ENCODE measurements around the gene TNRC6B.
"Not testable (repeated sequence)": the region's sequence is repeated elsewhere in the genome, so short reads cannot be mapped to it uniquely, and the experiment has no call there.

The TNRC6B gene

DNA sequence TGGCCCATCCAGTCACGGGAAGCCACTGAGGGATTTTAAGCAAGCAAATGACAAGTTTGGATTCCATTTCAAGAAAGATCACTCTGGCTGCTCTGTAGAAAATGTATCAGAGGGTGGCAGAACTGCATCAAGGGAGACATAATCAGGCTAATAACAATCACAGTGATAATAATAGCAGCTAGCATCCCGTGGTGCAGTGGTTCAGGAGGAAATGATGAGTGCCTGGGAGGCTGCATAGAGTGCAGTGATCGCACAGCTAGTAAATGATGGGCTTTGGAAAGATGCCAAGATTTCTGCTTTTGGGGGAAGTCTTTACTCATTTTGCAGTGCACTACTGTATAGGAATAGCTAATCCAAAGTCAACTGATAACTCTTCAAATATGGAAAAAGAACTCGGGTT, 35.8 kb downstream of the TNRC6B start:
- Histone ChIP-seq H3K27me3 (ENCODE audit: control insufficient read depth in 1 of 2, insufficient read depth in 2 of 2, low read length in 2 of 2) (no peaks in the 10 kb centered on the region), H3K4me1 (ENCODE audit: control insufficient read depth, insufficient read depth, low read length) (peaks cover 38% of the 10 kb centered on the region), H3K27ac (ENCODE audit: low read length) (no peak overlapping the region)

DNA sequence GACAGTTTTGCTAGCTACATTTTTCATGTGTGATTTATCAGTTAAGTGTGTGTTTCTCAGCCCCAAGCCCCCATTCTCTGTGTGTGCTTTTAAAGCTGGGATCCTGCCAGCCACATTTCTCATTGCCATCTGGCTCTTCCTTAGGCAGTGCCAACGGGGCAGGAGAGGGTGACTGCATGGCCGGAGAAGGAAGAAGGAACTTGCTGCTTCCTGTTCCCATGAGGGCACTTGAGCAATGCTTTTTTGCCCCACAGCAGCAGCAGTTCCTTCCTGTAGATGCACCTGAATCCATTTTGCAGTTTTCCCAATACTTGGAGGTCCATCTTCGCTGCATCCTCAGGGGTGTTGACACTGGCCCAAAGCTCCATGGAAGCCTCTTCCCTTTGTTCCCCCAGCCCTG, 37.5 kb downstream of the TNRC6B start:
- Histone ChIP-seq H3K27ac (ENCODE audit: low read length) (no peak overlapping the region), H3K27me3 (ENCODE audit: control insufficient read depth in 1 of 2, insufficient read depth in 2 of 2, low read length in 2 of 2) (no peaks in the 10 kb centered on the region), H3K36me3 (ENCODE audit: control insufficient read depth in 2 of 2, insufficient read depth in 2 of 2, low read length in 2 of 2) (no peaks in the 10 kb centered on the region), H3K9ac (ENCODE audit: low read length in 2 of 2) (no peak overlapping the region), H3K4me3 (ENCODE audit: low read length in 2 of 2) (peak overlapping the region in 1 of 2 donors; percentile 8), H3K9me3 (ENCODE audit: control insufficient read depth in 2 of 2, low read length in 2 of 2) (no peaks in the 10 kb centered on the region), H3K4me1 (ENCODE audit: control insufficient read depth, insufficient read depth, low read length) (peaks cover 50% of the 10 kb centered on the region)

More for the DNA sequence above, 35.8 kb downstream of the TNRC6B start:
- Histone ChIP-seq H3K36me3 (ENCODE audit: control insufficient read depth in 2 of 2, insufficient read depth in 2 of 2, low read length in 2 of 2) (no peaks in the 10 kb centered on the region), H3K9ac (ENCODE audit: low read length in 2 of 2) (no peak overlapping the region), H3K9me3 (ENCODE audit: control insufficient read depth in 2 of 2, low read length in 2 of 2) (no peaks in the 10 kb centered on the region), H3K4me3 (ENCODE audit: low read length in 2 of 2) (no peak overlapping the region)

DNA sequence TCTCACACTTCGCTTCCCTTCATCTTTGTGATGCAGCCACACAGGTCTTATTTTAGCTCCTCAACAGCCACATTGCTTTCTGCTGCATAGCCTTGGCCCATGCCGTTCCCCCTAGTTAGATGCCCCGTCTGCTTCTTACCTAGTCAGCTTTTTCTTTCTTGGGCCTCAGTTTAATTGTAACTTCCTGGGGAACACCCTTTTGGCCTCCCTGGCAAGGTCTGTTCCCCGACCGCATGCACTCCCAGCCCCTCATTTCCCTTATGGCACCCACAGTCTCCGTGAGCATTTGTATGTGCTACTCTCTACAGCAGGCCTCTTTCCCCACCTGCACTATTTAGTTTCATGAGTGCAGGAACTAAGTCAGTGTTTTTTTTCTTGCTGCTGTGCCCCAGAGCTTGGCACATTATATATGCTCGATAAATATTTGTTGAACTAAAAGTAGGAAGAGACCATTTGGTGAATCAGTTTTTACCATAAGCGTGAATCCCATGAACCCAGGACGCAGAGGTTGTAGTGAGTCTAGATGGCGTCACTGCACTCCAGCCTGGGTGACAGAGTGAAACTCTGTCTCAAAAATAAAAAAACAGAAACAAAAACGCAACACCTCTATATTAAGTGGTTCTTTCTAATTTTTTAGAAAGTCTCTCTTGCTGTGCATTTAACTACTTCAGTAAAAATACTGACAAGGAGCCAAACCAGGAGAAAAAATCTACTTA, 38.5 kb downstream of the TNRC6B start:
- H3K4me1 ChIP-seq (ENCODE audit: control insufficient read depth, insufficient read depth, low read length) = peaks cover 58% of the 10 kb centered on the region
- no peaks in the 10 kb centered on the region for H3K27me3 ChIP-seq (ENCODE audit: control insufficient read depth in 1 of 2, insufficient read depth in 2 of 2, low read length in 2 of 2)
- H3K9ac ChIP-seq (ENCODE audit: low read length in 2 of 2) = no peak overlapping the region
- no peak overlapping the region for H3K4me3 ChIP-seq (ENCODE audit: low read length in 2 of 2)
- no peak overlapping the region for H3K27ac ChIP-seq (ENCODE audit: low read length)
- no peaks in the 10 kb centered on the region for H3K9me3 ChIP-seq (ENCODE audit: control insufficient read depth in 2 of 2, low read length in 2 of 2)
- no peaks in the 10 kb centered on the region for H3K36me3 ChIP-seq (ENCODE audit: control insufficient read depth in 2 of 2, insufficient read depth in 2 of 2, low read length in 2 of 2)

DNA sequence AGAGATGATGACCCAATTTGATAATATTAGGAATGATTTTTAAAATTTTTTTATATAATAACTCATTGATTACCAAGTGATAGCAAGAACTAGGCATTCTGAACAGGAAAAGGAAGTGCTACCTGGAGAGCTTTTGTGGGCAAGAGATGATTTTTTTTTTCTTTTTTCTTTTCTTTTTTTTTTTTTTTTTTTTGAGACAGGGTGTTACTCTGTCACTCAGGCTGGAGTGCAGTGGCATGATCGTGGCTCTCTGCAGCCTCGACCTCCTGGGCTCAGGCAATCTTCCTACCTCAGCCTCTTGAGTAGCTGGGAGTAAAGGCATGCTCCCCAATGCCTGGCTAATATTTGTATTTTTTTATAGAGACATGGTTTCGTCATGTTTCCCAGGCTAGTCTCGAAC, 40.4 kb downstream of the TNRC6B start:
- Histone ChIP-seq H3K36me3 (ENCODE audit: control insufficient read depth in 2 of 2, insufficient read depth in 2 of 2, low read length in 2 of 2) (no peaks in the 10 kb centered on the region), H3K9ac (ENCODE audit: low read length in 2 of 2) (no peak overlapping the region), H3K27ac (ENCODE audit: low read length) (peak overlapping the region; percentile 89), H3K4me1 (ENCODE audit: control insufficient read depth, insufficient read depth, low read length) (peaks cover 58% of the 10 kb centered on the region), H3K4me3 (ENCODE audit: low read length in 2 of 2) (no peak overlapping the region), H3K27me3 (ENCODE audit: control insufficient read depth in 1 of 2, insufficient read depth in 2 of 2, low read length in 2 of 2) (no peaks in the 10 kb centered on the region), H3K9me3 (ENCODE audit: control insufficient read depth in 2 of 2, low read length in 2 of 2) (no peaks in the 10 kb centered on the region)

DNA sequence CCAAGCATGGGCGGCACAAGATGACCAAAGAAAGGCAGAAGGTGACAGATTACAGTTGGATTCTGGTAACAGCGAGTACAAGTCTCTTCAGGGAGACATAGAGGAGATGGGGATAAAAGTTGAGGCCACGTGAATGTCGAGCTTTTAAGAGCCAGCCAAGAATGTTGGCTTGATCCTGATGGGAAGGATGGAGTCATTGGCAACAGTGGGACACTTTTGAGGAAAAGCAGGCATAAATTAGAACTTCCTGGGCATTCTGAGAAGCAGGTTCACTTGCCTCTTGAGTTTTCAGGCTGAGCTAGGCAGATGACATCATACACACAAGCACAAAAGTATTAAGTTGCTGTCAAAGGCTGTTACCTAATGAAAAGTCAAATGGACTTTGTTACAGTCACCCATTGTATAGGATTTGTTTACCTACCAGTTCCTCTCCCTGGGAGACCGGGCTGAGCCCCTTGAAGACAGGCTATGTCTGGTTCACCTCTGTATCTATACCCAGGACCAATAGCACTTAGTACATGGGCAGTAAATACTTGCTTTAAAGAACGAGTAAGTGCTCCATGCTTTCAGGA, 41.1 kb downstream of the TNRC6B start:
- peak overlapping the region; percentile 89 for H3K27ac ChIP-seq (ENCODE audit: low read length)
- no peaks in the 10 kb centered on the region for H3K9me3 ChIP-seq (ENCODE audit: control insufficient read depth in 2 of 2, low read length in 2 of 2)
- peak overlapping the region in 1 of 2 donors; percentile 29 for H3K9ac ChIP-seq (ENCODE audit: low read length in 2 of 2)
- no peak overlapping the region for H3K4me3 ChIP-seq (ENCODE audit: low read length in 2 of 2)
- no peaks in the 10 kb centered on the region for H3K36me3 ChIP-seq (ENCODE audit: control insufficient read depth in 2 of 2, insufficient read depth in 2 of 2, low read length in 2 of 2)
- H3K4me1 ChIP-seq (ENCODE audit: control insufficient read depth, insufficient read depth, low read length) = peaks cover 51% of the 10 kb centered on the region
- H3K27me3 ChIP-seq (ENCODE audit: control insufficient read depth in 1 of 2, insufficient read depth in 2 of 2, low read length in 2 of 2) = no peaks in the 10 kb centered on the region

DNA sequence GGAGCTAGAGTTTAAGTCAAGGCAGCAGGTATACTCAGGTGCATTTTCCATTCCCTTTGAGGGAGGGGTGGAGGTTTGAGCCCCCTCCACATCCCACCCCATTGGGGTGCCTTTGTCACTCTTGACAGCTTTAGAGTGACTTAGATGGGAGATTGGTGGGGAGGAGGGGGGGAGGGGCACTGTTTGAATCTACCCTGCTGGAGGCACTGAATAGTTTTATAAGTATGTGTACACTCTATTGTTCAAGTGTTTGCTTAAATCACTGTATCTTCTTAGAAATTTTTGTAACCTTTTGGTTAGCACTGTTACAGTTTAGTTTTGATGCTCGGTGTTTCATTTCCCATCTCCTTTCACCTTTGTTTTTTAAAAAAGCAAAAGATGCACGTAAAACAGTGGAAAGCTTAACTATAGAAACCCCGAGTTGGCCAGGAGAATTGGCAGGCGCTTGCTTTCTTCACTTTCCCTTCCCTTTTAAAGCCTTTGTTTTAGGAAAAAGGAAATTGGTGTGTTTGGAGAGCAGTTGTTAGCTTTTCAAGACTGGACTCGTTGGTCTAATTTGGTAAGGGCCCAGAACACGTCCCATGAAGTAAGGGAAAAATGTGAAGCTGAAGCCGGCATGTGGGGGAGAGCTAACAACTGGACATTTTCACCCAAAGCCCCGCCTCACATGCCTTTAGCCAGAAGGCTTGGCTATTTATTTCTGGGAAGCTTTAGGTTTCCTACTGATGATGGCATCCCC, 42.8 kb downstream of the TNRC6B start:
- Histone ChIP-seq H3K27ac (ENCODE audit: low read length) (peak overlapping the region; percentile 89), H3K9me3 (ENCODE audit: control insufficient read depth in 2 of 2, low read length in 2 of 2) (no peaks in the 10 kb centered on the region), H3K36me3 (ENCODE audit: control insufficient read depth in 2 of 2, insufficient read depth in 2 of 2, low read length in 2 of 2) (no peaks in the 10 kb centered on the region), H3K4me3 (ENCODE audit: low read length in 2 of 2) (peak overlapping the region; percentile 37 to 54), H3K9ac (ENCODE audit: low read length in 2 of 2) (peak overlapping the region; percentile 3 to 47), H3K4me1 (ENCODE audit: control insufficient read depth, insufficient read depth, low read length) (peaks cover 47% of the 10 kb centered on the region), H3K27me3 (ENCODE audit: control insufficient read depth in 1 of 2, insufficient read depth in 2 of 2, low read length in 2 of 2) (no peaks in the 10 kb centered on the region)

DNA sequence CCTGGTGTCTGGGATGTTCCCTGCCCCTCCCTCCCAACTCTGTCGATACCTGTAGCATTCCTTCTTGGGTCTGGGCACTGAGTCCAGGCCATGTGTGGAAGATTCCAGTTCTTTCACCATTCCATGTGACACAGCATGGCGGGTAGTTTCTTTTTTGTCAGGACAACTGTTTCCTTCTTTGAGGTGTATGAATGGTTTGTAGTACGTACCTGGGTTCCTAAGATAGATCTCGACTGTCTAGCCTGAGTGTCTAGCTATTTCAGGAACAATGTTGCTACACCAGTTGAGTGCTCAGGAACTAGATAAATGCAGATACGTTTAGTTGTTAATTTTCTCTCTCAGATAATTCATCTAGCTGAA, 43.3 kb downstream of the TNRC6B start:
- peak overlapping the region; percentile 89 for H3K27ac ChIP-seq (ENCODE audit: low read length)

DNA sequence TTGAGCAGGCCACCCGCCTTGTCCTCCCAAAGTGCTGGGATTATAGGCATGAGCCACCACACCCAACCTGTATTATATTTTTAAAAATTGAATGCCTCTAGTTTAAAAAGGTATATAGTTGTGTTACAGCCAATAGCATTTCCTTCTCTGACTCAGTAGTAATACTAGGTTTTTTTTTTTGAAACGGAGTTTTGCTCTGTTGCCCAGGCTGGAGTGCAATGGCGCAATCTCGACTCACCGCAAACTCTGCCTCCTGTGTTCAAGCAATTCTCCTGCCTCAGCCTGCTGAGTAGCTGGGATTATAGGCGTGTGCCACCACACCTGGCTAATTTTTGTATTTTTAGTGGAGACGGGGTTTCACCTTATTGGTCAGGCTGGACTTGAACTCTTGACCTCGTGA, 45.3 kb downstream of the TNRC6B start:
- not testable (repeated sequence) for H3K9me3 ChIP-seq (ENCODE audit: control insufficient read depth in 2 of 2, low read length in 2 of 2); H3K27me3 ChIP-seq (ENCODE audit: control insufficient read depth in 1 of 2, insufficient read depth in 2 of 2, low read length in 2 of 2); H3K27ac ChIP-seq (ENCODE audit: low read length); H3K36me3 ChIP-seq (ENCODE audit: control insufficient read depth in 2 of 2, insufficient read depth in 2 of 2, low read length in 2 of 2); H3K4me3 ChIP-seq (ENCODE audit: low read length in 2 of 2); H3K9ac ChIP-seq (ENCODE audit: low read length in 2 of 2)
- H3K4me1 ChIP-seq (ENCODE audit: control insufficient read depth, insufficient read depth, low read length) = peaks cover 42% of the 10 kb centered on the region

More for the DNA sequence above, 43.3 kb downstream of the TNRC6B start:
- Histone ChIP-seq H3K4me1 (ENCODE audit: control insufficient read depth, insufficient read depth, low read length) (peaks cover 44% of the 10 kb centered on the region), H3K36me3 (ENCODE audit: control insufficient read depth in 2 of 2, insufficient read depth in 2 of 2, low read length in 2 of 2) (no peaks in the 10 kb centered on the region), H3K27me3 (ENCODE audit: control insufficient read depth in 1 of 2, insufficient read depth in 2 of 2, low read length in 2 of 2) (no peaks in the 10 kb centered on the region), H3K9me3 (ENCODE audit: control insufficient read depth in 2 of 2, low read length in 2 of 2) (no peaks in the 10 kb centered on the region), H3K4me3 (ENCODE audit: low read length in 2 of 2) (peak overlapping the region; percentile 5 to 54), H3K9ac (ENCODE audit: low read length in 2 of 2) (peak overlapping the region; percentile 3 to 47)

DNA sequence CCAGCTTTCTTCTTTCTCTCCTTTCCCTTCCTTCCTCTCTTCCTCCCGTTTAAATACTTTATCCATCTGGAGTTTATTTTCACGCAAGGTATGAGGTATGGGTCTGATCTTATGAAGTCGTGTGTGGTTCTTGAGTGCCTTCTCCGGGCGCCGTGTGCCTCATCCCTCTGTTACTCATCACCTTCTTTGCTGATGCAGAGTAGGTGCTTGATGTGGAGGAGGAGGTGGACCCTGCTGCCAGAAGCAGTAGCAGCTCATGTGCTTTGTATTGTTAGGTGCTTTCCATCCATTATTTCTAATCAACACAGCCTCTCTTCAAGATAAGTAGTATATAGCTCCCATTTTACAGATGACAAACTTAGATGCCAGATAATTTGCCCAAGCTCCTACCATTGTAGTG, 47.0 kb downstream of the TNRC6B start:
- Histone ChIP-seq H3K9me3 (ENCODE audit: control insufficient read depth in 2 of 2, low read length in 2 of 2) (no peaks in the 10 kb centered on the region), H3K27me3 (ENCODE audit: control insufficient read depth in 1 of 2, insufficient read depth in 2 of 2, low read length in 2 of 2) (no peaks in the 10 kb centered on the region), H3K4me1 (ENCODE audit: control insufficient read depth, insufficient read depth, low read length) (peaks cover 28% of the 10 kb centered on the region), H3K4me3 (ENCODE audit: low read length in 2 of 2) (no peak overlapping the region), H3K27ac (ENCODE audit: low read length) (no peak overlapping the region), H3K36me3 (ENCODE audit: control insufficient read depth in 2 of 2, insufficient read depth in 2 of 2, low read length in 2 of 2) (peaks cover 0 to 3% of the 10 kb centered on the region in 2 donors), H3K9ac (ENCODE audit: low read length in 2 of 2) (peak overlapping the region in 1 of 2 donors; percentile 40)

DNA sequence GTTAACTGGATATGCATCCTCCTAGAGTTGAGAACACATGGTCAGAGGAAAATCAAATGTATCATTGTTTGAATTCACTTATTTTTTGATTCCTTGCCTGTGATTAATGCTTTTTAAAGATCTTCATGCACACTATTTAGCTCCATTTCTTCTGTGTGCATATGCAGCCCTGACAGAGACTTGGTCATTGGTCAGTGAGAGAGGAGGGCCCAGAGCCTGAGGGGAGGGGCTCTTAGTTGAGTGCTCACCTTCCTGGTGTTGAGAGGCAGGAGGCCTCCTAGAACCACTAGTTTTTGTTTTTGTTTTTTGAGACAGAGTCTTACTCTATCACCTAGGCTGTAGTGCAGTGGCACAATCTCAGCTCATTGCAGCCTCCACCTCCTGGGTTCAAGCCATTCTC, 48.9 kb downstream of the TNRC6B start:
- Histone ChIP-seq H3K36me3 (ENCODE audit: control insufficient read depth in 2 of 2, insufficient read depth in 2 of 2, low read length in 2 of 2) (peaks cover 0 to 3% of the 10 kb centered on the region in 2 donors), H3K27ac (ENCODE audit: low read length) (no peak overlapping the region), H3K9ac (ENCODE audit: low read length in 2 of 2) (no peak overlapping the region), H3K9me3 (ENCODE audit: control insufficient read depth in 2 of 2, low read length in 2 of 2) (no peaks in the 10 kb centered on the region), H3K4me3 (ENCODE audit: low read length in 2 of 2) (no peak overlapping the region), H3K27me3 (ENCODE audit: control insufficient read depth in 1 of 2, insufficient read depth in 2 of 2, low read length in 2 of 2) (no peaks in the 10 kb centered on the region), H3K4me1 (ENCODE audit: control insufficient read depth, insufficient read depth, low read length) (peaks cover 9% of the 10 kb centered on the region)

Data from stomach smooth muscle (tissue), 2 donors.